Cardiac fibroblast (primary cell): Measurements from ENCODE around the gene CASP14.

Experiments
- DNase-seq, 2 donors: peaks; one replicate each; pipeline versions ENCODE4 v3.0.0 to v3.0.0-alpha.2; 2010; ENCODE audit warnings: low read depth in 2 of 2
- H3K4me3 ChIP-seq, 2 donors: replicated peaks in 1 of 2; 1 replicate in 1 of 2; 2 replicates in 1 of 2; pipeline ENCODE4 v1.5.1; 2011; ENCODE audit warnings: low read depth in 2 of 2, low read length in 2 of 2, mild to moderate bottlenecking in 2 of 2, moderate library complexity in 1 of 2
- CTCF ChIP-seq: IDR thresholded peaks from one replicate; pipeline ENCODE4 v1.5.1; 2011; ENCODE audit warnings: low read depth, mild to moderate bottlenecking, low read length, inconsistent platforms

Gene CASP14

GRCh38 chr19:15021286-15022007, 27.8 kb upstream of the CASP14 start:
- TF ChIP-seq CTCF = no peak
- no peak overlapping the region for H3K4me3 ChIP-seq
- no peak for DNase-seq

- no peak overlapping the region for H3K4me3 ChIP-seq
- no peak for TF ChIP-seq CTCF
- no peak for DNase-seq
Measured at GRCh38 chr19:15022752-15023151, 26.5 kb upstream of the CASP14 start.

- no peak for TF ChIP-seq CTCF
- no peak overlapping the region for H3K4me3 ChIP-seq
- DNase-seq = peak in 1 of 2 donors; percentile 4
Measured at GRCh38 chr19:15025217-15025616, 24.1 kb upstream of the CASP14 start.

- no peak for DNase-seq
Measured at GRCh38 chr19:15028490-15028889, 20.8 kb upstream of the CASP14 start.

GRCh38 chr19:15031675-15032074, 17.6 kb upstream of the CASP14 start:
- TF ChIP-seq CTCF = no peak
- no peak for DNase-seq
- H3K4me3 ChIP-seq = no peak overlapping the region

More at GRCh38 chr19:15028490-15028889, 20.8 kb upstream of the CASP14 start:
- H3K4me3 ChIP-seq = no peak overlapping the region
- TF ChIP-seq CTCF = no peak

GRCh38 chr19:15035795-15036311, 13.4 kb upstream of the CASP14 start:
- no peak for TF ChIP-seq CTCF
- no peak for DNase-seq
- no peak overlapping the region for H3K4me3 ChIP-seq
